Measurements from ENCODE around the gene EXOSC2. TPM values are rescaled to one million over a fixed set of nuclear protein-coding genes. Genes with fewer than 3 reads are reported as not detected.

The EXOSC2 gene
- total RNA-seq, 1 donor from 2014 or later, result 75.5 TPM

GRCh38 chr9:130670644-130671043, 22.9 kb upstream of the EXOSC2 start:
- Histone ChIP-seq H3K27me3 (peaks cover 74% of the 10 kb centered on the region), H3K4me3 (no peak overlapping the region), H3F3A (ENCODE audit: low read depth) (peaks cover 13% of the 10 kb centered on the region), H3K9me3 (ENCODE audit: low read depth) (no peaks in the 10 kb centered on the region), H3K79me2 (ENCODE audit: low read depth) (no peaks in the 10 kb centered on the region), H3K4me1 (peaks cover 13% of the 10 kb centered on the region), H3K9ac (no peak overlapping the region), H2AFZ (replicated peaks) (no peak overlapping the region), H3K36me3 (no peaks in the 10 kb centered on the region), H3K27ac (no peak overlapping the region), H3K4me2 (no peak overlapping the region), H4K20me1 (ENCODE audit: low read depth) (peaks cover 16% of the 10 kb centered on the region)
- DNase-seq (ENCODE audit: low spot score), result no peak
- Mint-ChIP-seq H3K27ac (no peak overlapping the region), H3K27me3 (ENCODE audit: insufficient read depth, low read depth) (peaks cover 47% of the 10 kb centered on the region), H3K9me3 (peaks cover 4% of the 10 kb centered on the region), H3K4me1 (peaks cover 16% of the 10 kb centered on the region), H3K4me3 (no peak overlapping the region), H3K36me3 (peaks cover 3% of the 10 kb centered on the region)
- TF ChIP-seq EZH2phosphoT487 (IDR thresholded peaks at IDR 0.05) (no peak), CTCF (IDR thresholded peaks at IDR 0.05) (no peak), EZH2 (IDR thresholded peaks at IDR 0.05) (no peak)

GRCh38 chr9:130672466-130672865, 21.1 kb upstream of the EXOSC2 start:
- Histone ChIP-seq H3K36me3 (no peaks in the 10 kb centered on the region), H3K9ac (no peak overlapping the region), H3K79me2 (ENCODE audit: low read depth) (no peaks in the 10 kb centered on the region), H4K20me1 (ENCODE audit: low read depth) (peaks cover 5% of the 10 kb centered on the region), H3F3A (ENCODE audit: low read depth) (no peaks in the 10 kb centered on the region), H3K9me3 (ENCODE audit: low read depth) (no peaks in the 10 kb centered on the region), H3K4me1 (no peaks in the 10 kb centered on the region), H3K27ac (no peak overlapping the region), H3K27me3 (peaks cover 67% of the 10 kb centered on the region), H3K4me3 (no peak overlapping the region), H2AFZ (replicated peaks) (no peak overlapping the region), H3K4me2 (no peak overlapping the region)
- H3K9me3 Mint-ChIP-seq, result peaks cover 4% of the 10 kb centered on the region
- TF ChIP-seq CTCF (IDR thresholded peaks at IDR 0.05), result no peak
- no peak for DNase-seq (ENCODE audit: low spot score)
- no peak overlapping the region for H3K4me3 Mint-ChIP-seq
- peaks cover 3% of the 10 kb centered on the region for H3K36me3 Mint-ChIP-seq
- peaks cover 38% of the 10 kb centered on the region for H3K27me3 Mint-ChIP-seq (ENCODE audit: insufficient read depth, low read depth)
- H3K27ac Mint-ChIP-seq, result no peak overlapping the region
- H3K4me1 Mint-ChIP-seq, result peaks cover 11% of the 10 kb centered on the region

DNA sequence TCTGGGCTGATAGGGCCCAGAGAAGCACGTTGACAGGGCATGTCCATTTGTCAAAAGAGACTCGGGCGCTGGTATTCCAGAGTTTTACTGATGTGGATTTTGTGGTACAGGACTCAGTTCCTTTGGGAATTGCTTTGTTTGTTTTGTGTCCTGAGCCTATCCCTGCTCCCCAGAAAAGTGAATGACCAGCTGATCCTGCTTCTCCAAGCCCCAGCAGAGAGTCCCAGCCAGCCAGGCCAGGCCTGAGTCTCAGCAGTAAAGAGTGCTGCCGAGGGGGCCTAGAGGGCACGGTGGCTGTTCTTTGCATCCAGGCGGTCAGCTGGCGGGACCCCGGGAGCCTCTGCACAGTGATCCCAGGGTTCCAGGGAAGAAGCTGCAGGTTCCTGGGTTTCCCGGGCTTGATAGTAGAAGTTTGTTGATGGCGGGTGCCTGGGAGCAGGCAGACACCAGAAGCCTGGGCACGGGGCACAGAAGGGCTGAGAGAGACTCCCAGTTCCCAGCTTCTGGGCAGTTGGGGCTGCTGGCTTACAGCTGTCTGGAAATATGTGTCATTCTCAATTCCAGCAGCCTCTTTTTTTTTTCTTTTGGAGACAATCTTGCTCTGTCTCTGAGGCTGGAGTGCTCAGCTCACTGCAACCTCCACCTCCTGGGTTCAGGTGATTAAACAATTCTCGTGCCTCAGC, 20.5 kb upstream of the EXOSC2 start:
- Histone ChIP-seq H3K4me2 (no peak overlapping the region), H2AFZ (replicated peaks) (no peak overlapping the region), H3F3A (ENCODE audit: low read depth) (no peaks in the 10 kb centered on the region), H3K36me3 (no peaks in the 10 kb centered on the region), H3K9ac (no peak overlapping the region), H3K4me1 (no peaks in the 10 kb centered on the region), H3K79me2 (ENCODE audit: low read depth) (no peaks in the 10 kb centered on the region), H3K27ac (no peak overlapping the region), H3K4me3 (no peak overlapping the region), H3K27me3 (peaks cover 67% of the 10 kb centered on the region), H3K9me3 (ENCODE audit: low read depth) (no peaks in the 10 kb centered on the region), H4K20me1 (ENCODE audit: low read depth) (no peaks in the 10 kb centered on the region)
- Mint-ChIP-seq H3K4me1 (peaks cover 9% of the 10 kb centered on the region), H3K27ac (no peak overlapping the region), H3K9me3 (peaks cover 1% of the 10 kb centered on the region), H3K27me3 (ENCODE audit: insufficient read depth, low read depth) (peaks cover 38% of the 10 kb centered on the region), H3K4me3 (no peak overlapping the region), H3K36me3 (peaks cover 1% of the 10 kb centered on the region)
- TF ChIP-seq CTCF (IDR thresholded peaks at IDR 0.05) (no peak), EZH2 (IDR thresholded peaks at IDR 0.05) (no peak), EZH2phosphoT487 (IDR thresholded peaks at IDR 0.05) (no peak)
- DNase-seq (ENCODE audit: low spot score), result no peak
